ENCODE results near the gene ASIC1.
A peak's percentile ranks its signal among the peaks of the same experiment; 100 is the strongest.

Gene ASIC1

DNA sequence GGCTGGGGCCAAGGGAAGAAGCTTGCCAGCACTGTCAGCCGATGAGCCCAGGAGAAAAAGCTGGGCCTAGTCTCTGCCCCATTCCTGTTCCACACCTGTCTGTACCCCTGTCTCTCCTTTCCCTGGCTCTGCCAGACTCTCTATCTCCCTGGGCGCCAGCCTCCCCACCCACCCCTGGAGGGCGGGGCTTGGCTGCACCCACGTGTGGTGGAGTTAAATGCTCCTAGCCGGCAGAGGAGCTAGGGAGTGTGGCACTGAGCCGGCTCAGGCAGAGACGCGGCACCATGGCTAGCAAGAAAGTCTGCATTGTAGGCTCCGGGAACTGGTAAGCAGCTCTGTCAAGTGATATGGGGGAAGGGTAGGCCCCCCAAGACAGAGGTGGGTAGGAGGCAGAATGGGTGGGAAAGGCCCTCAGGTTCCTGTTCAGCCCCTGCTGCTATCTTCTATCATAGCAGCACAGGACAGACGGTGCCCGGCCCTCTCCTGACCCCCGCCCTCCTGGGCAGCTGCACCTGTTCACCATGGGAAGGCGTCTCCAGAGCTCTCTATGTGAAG is 46.4 kb downstream of the ASIC1 start, which contains the start of gene GPD1:
Gene GPD1, plus strand, starts transcription at position 242 of the 555 bp plus-strand sequence. Its CDS starts 43 bp downstream, at position 285.
- TF ChIP-seq ZBTB7A (IDR thresholded peaks at IDR 0.05; ENCODE audit: low read depth) (no peak), TCF12 (IDR thresholded peaks at IDR 0.05; ENCODE audit: low read depth) (no peak), EGR1 (IDR thresholded peaks at IDR 0.05) (peak; percentile 52), RAD21 (IDR thresholded peaks at IDR 0.05; ENCODE audit: low read depth) (peak; percentile 14; the same call in 1 of the 2 replicates), EP300 (IDR thresholded peaks at IDR 0.05; ENCODE audit: borderline replicate concordance) (no peak), CREB1 (IDR thresholded peaks at IDR 0.05; ENCODE audit: low read depth) (no peak), NFIC (IDR thresholded peaks at IDR 0.05) (no peak), FOXM1 (IDR thresholded peaks at IDR 0.05; ENCODE audit: borderline replicate concordance, low read depth) (no peak)
- TF ChIP-seq, protein P1, sequence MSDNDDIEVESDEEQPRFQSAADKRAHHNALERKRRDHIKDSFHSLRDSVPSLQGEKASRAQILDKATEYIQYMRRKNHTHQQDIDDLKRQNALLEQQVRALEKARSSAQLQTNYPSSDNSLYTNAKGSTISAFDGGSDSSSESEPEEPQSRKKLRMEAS (IDR thresholded peaks at IDR 0.05): peak; percentile 89
- TF ChIP-seq, protein P2, sequence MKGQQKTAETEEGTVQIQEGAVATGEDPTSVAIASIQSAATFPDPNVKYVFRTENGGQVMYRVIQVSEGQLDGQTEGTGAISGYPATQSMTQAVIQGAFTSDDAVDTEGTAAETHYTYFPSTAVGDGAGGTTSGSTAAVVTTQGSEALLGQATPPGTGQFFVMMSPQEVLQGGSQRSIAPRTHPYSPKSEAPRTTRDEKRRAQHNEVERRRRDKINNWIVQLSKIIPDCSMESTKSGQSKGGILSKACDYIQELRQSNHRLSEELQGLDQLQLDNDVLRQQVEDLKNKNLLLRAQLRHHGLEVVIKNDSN (IDR thresholded peaks at IDR 0.05): peak; percentile 82

DNA sequence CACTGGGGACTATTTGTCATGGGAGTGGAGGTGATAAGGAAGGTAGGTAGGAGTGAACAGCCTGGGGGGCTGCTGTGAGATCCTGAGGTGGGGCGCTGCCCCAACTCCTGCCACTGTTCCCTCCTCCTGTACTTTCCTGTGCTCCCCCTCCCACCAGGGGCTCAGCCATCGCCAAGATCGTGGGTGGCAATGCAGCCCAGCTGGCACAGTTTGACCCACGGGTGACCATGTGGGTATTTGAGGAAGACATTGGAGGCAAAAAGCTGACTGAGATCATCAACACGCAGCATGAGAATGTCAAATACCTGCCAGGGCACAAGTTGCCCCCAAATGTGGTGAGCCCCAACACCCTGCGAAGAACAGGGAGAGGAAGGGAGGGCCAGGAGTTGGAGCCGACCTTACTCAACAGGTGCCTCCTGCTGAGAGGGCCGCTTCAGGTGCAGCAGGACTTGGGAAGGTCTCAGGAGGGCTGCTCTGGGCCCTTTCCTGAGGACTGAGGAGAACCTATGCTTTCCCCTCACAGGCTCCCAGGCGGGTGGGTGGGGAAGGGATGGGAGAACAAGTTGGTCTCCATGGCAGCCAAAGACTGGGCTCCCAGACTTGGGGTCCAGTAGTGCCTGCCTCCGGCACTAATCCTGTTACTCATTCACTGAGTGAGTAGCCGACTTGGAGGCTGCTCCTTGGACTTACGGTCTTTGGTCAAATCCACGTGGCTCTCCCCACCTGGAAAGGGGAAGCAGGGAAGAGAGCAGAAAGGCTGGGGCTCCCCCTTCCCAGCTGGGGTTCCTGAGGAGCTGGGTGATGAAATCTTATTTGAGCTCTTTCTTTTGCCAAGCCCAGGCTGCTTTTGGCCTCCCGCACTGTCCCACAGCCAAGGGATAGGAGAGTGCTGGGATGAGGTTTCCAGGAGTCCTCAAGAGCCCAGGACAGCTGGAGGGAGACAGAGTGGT is 47.3 kb downstream of the ASIC1 start:
- TF ChIP-seq CREB1 (IDR thresholded peaks at IDR 0.05; ENCODE audit: low read depth) (no peak), RAD21 (IDR thresholded peaks at IDR 0.05; ENCODE audit: low read depth) (no peak), YY1 (IDR thresholded peaks at IDR 0.05; ENCODE audit: low read depth) (no peak), CEBPB (IDR thresholded peaks at IDR 0.05) (no peak), ZBTB7A (IDR thresholded peaks at IDR 0.05; ENCODE audit: low read depth) (no peak), TAF1 (IDR thresholded peaks at IDR 0.05; ENCODE audit: low read depth) (no peak), NFIC (IDR thresholded peaks at IDR 0.05) (no peak), TCF12 (IDR thresholded peaks at IDR 0.05; ENCODE audit: low read depth) (no peak), EGR1 (IDR thresholded peaks at IDR 0.05) (no peak), FOXM1 (IDR thresholded peaks at IDR 0.05; ENCODE audit: borderline replicate concordance, low read depth) (no peak), TEAD4 (IDR thresholded peaks at IDR 0.05) (no peak)
- TF ChIP-seq, protein P1 (IDR thresholded peaks at IDR 0.05): no peak

DNA sequence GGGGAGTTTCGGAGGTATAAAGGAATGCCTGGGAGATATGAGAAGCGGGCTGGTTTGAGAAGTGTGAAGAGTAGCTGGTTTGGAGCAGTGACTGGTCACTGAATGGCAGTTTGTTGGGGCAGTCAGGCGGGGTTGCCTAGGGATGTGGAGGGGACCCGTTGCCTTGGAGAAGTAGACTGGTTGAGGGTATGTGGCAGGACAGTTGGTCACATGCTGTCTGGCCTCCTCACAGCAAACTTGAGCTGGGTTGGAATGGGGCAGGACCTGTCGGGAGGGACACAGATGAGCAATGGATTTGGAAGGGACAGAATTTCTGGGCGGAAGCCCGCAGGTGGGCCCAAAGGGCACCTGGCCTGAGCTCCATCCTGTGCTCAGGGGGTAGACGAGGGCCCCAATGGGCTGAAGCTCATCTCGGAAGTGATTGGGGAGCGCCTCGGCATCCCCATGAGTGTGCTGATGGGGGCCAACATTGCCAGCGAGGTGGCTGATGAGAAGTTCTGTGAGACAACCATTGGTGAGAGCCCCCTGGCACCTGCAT is 48.6 kb downstream of the ASIC1 start:
- TF ChIP-seq NFIC (IDR thresholded peaks at IDR 0.05) (no peak), RAD21 (IDR thresholded peaks at IDR 0.05; ENCODE audit: low read depth) (no peak), YY1 (IDR thresholded peaks at IDR 0.05; ENCODE audit: low read depth) (no peak), ZBTB7A (IDR thresholded peaks at IDR 0.05; ENCODE audit: low read depth) (no peak), TAF1 (IDR thresholded peaks at IDR 0.05; ENCODE audit: low read depth) (no peak), TEAD4 (IDR thresholded peaks at IDR 0.05) (no peak), TCF12 (IDR thresholded peaks at IDR 0.05; ENCODE audit: low read depth) (no peak), CEBPB (IDR thresholded peaks at IDR 0.05) (no peak), CREB1 (IDR thresholded peaks at IDR 0.05; ENCODE audit: low read depth) (no peak), FOXM1 (IDR thresholded peaks at IDR 0.05; ENCODE audit: borderline replicate concordance, low read depth) (no peak), EGR1 (IDR thresholded peaks at IDR 0.05) (no peak), EP300 (IDR thresholded peaks at IDR 0.05; ENCODE audit: borderline replicate concordance) (no peak)
- TF ChIP-seq, protein P1 (IDR thresholded peaks at IDR 0.05): no peak
- TF ChIP-seq, protein P3, sequence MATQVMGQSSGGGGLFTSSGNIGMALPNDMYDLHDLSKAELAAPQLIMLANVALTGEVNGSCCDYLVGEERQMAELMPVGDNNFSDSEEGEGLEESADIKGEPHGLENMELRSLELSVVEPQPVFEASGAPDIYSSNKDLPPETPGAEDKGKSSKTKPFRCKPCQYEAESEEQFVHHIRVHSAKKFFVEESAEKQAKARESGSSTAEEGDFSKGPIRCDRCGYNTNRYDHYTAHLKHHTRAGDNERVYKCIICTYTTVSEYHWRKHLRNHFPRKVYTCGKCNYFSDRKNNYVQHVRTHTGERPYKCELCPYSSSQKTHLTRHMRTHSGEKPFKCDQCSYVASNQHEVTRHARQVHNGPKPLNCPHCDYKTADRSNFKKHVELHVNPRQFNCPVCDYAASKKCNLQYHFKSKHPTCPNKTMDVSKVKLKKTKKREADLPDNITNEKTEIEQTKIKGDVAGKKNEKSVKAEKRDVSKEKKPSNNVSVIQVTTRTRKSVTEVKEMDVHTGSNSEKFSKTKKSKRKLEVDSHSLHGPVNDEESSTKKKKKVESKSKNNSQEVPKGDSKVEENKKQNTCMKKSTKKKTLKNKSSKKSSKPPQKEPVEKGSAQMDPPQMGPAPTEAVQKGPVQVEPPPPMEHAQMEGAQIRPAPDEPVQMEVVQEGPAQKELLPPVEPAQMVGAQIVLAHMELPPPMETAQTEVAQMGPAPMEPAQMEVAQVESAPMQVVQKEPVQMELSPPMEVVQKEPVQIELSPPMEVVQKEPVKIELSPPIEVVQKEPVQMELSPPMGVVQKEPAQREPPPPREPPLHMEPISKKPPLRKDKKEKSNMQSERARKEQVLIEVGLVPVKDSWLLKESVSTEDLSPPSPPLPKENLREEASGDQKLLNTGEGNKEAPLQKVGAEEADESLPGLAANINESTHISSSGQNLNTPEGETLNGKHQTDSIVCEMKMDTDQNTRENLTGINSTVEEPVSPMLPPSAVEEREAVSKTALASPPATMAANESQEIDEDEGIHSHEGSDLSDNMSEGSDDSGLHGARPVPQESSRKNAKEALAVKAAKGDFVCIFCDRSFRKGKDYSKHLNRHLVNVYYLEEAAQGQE (IDR thresholded peaks at IDR 0.05; ENCODE audit: low read depth): no peak
- TF ChIP-seq, protein P2 (IDR thresholded peaks at IDR 0.05): no peak

DNA sequence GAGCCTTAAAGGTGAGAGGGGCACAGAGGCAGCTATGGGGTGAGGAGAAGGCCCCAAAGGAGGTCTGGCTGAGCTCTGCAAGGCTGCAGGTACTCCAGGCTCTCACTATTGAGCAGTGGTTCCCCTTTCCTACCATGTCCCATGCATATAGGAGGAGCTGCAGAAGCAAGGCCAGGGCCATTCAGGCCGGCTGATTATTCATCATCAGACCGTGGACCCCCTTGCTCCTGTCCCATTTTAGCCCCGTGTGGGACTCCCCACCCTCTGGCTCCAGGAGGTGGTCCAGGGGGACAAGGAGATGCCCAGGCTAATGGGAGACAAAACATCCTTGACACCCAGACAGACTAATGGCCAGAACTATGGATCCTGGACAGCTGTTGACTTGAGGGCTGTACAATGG is 49.5 kb downstream of the ASIC1 start:
- TF ChIP-seq EP300 (IDR thresholded peaks at IDR 0.05; ENCODE audit: borderline replicate concordance) (no peak), TAF1 (IDR thresholded peaks at IDR 0.05; ENCODE audit: low read depth) (no peak), NFIC (IDR thresholded peaks at IDR 0.05) (no peak), TCF12 (IDR thresholded peaks at IDR 0.05; ENCODE audit: low read depth) (no peak)
- TF ChIP-seq, protein P1 (IDR thresholded peaks at IDR 0.05): no peak
- TF ChIP-seq, protein P2 (IDR thresholded peaks at IDR 0.05): no peak
- TF ChIP-seq, protein P3 (IDR thresholded peaks at IDR 0.05; ENCODE audit: low read depth): no peak
